Stimulated activated CD4-positive, alpha-beta T cell treated with anti-CD3 and anti-CD28 coated beads, Interleukin-1b, Interleukin-23, amount 100 ng/mL, for 4 hours (primary cell): ENCODE data around the gene ENOX1.
"Not testable (repeated sequence)": the region's sequence is repeated elsewhere in the genome, so short reads cannot be mapped to it uniquely, and the experiment has no call there.

Experiments
- DNase-seq, 2 donors: peaks; one replicate each; pipeline ENCODE4 v3.0.0-alpha.2; 2020; ENCODE audit warnings: low read depth in 2 of 2

ENOX1 gene

DNA sequence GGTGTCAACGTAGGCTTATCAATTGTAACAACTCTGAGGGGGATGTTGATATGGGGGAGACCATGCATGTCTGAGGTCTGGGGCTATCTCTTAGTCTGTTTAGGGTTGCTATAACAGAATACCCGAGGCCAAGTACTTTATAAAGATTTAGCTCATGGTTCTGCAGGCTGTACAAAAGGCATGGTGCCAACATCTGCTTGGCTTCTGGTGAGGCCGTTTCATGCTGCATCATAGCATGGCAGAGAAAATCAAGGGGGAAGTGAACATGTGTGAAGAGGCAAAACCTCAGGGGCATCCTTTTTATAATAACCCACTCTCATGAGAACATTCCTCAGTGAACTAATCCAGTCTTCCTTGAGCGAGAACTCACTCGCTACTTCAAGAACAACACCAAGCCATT is 353.8 kb downstream of the ENOX1 start:
- no peak for DNase-seq

DNA sequence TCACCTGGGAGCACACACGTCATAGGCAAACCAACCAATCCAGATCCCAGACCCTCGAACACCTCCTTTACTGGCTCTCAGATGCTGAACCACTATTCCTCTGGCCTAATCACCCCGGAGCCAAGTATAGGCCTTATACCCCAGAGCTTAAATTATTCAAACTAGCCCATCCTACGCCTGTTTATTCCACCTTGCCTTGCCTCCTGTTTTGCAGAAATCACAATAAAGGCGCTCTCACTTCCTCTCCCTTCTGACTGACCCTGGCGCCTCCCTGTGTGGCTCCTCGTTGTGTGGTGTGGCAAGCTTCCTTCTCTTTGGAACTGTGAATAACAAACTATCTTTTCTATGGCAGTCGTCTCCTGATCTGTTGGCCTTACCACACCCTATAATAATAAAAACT is 354.9 kb downstream of the ENOX1 start:
- no peak for DNase-seq

DNA sequence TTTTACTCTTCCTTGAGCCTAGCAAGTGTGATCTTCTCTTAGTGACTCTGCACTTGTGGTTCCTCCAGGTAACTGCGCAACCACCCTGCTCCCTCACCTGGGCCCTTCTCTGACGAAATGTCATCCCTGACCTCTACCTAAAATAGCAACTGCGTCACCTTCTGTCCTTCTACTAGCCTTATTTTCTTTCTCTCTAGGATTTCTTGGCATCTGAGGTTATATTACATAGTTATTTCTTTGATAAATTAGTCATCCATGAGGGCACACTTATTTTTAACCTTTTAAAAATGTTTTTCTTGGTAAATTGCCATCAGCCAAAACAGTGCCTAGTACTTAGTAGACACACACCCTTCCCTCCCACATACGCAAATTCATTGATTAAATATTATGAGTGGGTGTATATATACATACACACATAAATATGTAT is 355.5 kb downstream of the ENOX1 start:
- no peak for DNase-seq

DNA sequence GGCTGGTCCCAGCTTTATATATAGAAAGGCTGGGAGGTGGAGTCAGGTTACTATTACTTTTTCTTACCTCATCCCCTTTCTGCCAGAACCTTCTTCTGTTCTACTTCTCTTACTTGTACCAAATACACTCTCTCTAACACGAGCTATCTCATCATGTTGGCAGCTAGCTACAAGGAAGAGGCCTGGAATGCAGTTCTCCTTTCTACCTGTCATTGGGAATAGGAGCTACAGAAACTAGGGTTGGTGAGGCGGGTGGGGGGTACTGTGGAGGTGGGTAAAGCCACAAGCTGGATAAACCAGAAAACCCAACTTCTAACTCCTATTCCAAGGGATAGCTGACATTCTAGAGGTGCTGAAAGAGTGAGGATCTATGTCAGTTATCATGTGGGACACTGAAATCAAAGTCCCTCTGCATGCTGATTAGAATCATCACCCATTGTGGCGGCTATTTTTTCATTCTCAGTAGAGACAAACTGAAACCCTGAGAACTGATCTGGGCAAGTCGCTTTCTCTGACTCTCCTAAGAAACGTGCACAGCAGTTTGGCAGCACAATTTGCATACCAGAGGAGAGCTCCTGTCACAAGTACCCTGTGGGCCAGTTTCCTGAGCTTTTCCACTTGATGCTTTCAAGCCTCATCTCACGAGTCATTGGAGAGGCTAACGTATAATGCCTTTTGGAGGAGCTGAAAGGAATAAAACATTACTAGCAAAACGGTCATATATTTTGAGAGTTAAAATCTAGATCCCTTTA is 358.1 kb downstream of the ENOX1 start:
- no peak for DNase-seq

DNA sequence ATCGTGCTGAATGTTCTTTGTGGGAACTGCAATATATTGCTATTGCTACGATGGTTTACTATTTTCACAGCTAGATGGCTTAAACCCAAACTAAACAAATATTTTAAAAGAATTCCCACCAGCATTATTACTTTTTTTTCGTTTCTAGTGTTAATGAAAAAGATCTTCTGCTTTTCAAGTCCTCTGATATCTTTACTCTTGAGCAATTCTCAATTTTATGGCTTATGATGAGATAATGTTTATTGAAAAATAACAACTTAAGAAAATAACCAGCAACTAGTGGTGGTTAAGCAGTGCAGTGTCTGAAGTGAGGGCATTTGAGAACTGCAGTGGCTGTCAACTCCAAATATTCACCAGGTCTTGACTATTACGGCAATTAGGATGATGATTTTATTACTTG is 360.4 kb downstream of the ENOX1 start:
- DNase-seq: no peak

DNA sequence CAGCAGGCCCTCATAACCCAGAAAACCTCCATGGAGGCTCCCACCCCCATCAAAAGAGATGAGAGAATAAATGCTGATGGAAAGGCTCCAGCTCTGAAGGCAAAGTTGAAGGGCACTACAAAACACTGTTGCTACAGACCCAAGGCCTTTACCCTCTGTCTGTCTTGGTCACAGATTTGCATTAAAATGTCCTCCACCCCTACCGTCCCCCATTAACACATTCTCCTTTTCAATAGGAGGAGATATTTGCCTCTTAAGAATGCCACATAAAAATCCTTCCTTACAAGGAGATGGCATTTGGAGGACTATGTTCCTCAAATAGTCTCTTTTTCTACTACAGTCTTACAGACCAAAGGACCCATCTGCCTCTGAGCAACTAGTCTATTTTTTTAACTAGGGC is 361.5 kb downstream of the ENOX1 start:
- no peak for DNase-seq

DNA sequence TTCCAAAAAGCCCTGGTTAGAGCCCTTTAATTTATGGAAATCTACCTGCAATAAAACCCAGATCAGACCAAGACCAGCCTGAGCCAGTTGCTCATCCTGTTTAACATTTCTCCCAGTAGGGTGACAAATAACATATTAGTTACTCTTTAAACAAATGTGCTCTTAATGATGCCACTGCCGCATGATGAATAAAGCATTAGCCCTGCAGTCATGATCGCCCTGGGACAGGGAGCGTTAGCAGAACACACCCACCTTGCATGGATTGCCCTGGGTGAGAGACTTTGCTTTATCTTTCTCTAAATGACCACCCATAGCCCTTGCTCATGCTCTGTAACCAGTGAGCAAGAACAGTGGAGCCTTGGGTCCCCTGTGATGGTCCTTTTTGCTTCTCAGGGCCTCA is 362.4 kb downstream of the ENOX1 start:
- DNase-seq: no peak

DNA sequence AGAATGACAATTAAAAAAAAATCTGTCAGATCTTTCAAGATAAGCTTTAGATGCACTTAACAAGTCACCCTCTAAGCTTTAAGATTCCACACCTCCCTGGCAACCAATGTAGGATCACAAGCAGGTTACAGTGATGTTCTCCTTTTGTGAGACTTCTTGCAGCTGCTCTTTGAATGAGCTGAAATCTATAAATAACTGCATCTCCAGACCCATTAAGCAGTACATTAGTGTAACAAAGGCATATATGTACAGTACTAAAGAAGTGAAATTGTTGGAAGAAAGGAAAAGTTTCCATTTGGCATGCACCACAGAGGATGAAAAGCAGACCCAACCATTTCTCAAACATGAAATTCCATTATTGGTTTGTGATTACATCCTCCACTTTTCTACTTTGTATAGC is 364.7 kb downstream of the ENOX1 start:
- DNase-seq: no peak

DNA sequence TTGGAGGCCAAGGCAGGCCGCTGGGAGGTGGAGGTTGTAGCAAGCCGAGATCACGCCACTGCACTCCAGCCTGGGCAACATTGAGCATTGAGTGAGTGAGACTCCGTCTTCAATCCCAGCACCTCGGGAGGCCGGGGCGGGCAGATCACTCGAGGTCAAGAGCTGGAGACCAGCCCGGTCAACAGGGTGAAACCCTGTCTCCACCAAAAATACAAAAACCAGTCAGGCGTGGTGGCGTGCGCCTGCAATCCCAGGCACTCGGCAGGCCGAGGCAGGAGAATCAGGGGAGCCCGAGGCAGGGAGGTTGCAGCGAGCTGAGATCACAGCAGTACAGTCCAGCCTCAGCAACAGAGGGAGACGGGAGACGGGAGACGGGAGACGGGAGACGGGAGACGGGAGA is 369.9 kb downstream of the ENOX1 start:
- not testable (repeated sequence) for DNase-seq

DNA sequence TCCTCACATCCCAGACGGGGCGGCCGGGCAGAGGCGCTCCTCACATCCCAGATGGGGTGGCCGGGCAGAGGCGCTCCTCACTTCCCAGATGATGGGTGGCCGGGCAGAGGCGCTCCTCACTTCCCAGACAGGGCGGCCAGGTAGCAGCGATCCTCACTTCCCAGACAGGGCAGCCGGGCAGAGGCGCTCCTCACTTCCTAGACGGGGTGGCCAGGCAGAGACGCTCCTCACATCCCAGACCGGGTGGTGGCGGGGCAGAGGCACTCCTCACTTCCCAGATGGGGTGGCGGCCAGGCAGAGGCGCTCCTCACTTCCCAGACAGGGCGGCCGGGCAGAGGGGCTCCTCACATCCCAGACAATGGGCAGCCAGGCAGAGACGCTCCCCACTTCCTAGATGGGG is 370.4 kb downstream of the ENOX1 start:
- not testable (repeated sequence) for DNase-seq

DNA sequence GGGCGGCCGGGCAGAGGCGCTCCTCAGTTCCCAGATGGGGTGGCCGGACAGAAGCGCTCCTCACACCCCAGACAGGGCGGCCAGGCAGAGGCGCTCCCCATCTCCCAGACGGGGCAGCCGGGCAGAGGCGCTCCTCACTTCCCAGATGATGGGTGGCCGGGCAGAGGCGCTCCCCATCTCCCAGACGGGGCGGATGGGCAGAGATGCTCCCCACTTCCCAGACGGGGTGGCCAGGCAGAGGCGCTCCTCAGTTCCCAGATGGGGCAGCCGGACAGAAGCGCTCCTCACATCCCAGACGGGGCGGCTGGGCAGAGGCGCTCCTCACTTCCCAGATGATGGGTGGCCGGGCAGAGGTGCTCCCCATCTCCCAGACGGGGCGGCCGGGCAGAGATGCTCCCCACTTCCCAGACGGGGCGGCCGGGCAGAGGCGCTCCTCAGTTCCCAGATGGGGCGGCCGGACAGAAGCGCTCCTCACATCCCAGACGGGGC is 370.8 kb downstream of the ENOX1 start:
- not testable (repeated sequence) for DNase-seq

DNA sequence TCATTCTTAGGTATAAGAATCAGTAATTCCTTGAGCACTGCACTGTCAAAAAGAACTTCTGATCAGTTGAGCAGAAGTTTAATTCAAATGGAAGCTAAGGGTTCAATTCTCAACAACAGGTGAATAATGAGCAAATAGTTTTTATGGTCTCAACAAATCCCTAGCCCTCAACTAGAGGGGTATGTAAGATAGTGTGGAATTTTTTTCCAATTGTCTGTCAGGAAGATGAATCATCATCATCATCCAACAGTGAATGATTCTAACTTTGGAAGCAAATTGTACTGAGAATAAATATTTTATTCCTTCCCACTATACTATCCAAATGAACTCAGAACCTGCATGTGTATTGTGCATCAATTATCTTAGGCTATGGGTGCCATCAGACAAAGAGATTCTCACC is 372.7 kb downstream of the ENOX1 start:
- DNase-seq: no peak

DNA sequence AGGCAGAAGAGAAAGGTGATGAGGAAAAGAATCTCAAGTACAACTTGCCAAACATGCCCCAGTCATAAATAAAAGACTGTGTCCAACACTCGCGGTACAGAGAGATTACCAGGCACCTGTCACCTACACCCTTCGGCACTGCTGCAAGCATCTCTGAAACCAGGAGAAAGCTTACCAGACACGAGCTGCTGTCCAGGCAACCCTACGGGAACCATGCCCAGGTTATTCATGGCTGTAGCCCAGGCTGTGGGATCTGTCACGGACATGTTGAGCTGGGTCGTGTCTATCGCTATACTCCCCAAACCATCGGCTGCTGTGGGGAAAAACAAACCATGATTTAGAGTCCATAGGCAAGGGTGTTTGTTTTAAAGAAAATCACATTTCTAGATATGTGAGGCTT is 375.0 kb downstream of the ENOX1 start:
- no peak for DNase-seq

DNA sequence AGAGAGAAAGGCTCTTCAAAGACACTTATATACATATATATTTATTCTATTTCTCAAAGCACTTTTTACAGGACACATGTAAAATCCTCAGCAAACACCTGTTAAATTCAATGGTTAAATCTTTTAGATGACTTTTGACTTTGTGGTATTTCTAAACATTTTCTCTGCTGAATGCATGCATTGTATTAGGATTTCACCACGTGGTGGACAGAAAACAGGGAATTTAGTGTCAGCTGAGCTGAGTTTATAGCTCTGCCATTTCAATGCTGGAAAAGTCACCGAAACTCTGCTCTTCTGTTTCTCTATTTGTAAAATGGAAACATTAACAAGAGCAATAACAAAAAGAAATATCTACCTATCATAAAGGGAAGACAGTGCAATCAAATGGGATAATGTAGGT is 375.6 kb downstream of the ENOX1 start:
- no peak for DNase-seq

DNA sequence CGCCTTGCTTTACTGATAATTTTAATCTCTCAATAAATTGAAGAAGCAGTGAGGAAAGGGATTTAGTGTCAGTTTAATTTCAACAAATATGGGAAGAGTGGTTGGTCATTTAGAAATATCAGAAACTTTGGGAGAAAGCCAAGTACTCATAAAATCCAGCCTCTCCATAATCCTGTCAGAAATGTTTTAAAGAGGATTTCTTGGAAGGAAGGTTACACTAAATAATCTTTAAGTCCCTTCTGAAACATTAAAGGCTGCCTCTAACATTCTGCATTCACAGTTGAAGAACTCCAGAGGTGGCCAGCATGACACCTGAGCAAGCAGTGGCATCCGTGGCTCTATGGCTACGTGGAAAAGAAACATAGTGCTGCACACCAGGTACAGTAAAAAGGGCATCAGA is 378.5 kb downstream of the ENOX1 start:
- no peak for DNase-seq

DNA sequence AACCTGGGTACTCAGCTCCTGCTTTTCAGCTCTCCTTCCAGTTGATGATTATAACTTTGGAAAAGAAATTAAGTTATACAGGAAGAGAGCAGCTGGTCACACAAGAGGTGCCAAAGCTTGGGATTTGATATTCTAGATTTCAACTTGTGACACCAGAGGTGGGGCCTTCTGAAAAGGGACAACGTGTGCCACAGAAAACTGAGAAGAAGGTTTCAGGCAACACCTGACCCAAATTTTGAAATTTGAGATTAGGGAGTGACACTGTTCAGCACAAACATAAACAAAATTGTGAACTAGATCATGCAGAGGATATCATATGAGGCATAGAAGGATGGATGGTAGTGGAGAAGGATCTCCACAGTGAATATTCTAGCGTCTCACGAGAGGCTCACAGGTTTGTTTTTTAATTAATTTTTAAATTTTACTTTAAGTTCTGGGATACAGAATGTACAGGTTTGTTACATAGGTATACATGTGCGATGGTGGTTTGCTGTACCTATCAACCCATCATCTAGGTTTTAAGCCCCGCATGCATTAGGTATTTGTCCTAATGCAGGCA is 379.7 kb downstream of the ENOX1 start:
- no peak for DNase-seq

DNA sequence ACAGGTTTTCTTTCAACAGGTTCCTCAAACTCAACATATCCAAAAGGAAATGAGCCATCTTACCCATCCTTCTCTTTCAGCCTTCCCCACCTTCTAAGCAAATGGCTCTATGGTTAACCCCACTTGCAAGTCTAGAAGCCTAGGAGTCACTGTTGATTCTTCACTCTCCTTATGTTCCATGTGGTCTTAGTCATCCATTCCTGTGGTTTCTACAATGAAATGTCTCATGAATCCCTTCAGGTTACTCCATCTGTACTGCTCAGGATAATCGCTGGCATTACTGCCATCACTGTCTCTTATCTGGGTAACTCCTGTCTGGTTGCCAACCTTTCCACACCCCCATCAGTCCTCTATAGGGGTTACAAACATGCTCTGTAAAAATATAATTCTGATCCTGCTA is 381.3 kb downstream of the ENOX1 start:
- DNase-seq: no peak

DNA sequence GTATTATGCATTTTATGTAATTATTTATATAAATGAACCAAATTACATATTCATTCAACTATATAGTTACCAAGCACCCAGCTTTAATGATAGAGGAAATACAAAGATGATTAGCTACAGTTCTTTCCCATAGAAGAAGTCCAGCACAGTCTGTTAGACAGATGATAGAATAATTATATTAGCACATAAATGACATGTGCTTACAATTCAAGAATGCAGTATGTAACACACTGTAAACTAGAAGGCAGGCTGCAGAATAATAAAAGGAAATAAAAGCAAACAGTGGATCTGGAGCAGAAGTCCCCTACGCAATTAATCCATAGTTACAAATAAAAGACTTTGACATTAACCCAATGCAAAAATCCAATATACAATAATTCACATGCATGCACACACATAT is 384.4 kb downstream of the ENOX1 start:
- no peak for DNase-seq

DNA sequence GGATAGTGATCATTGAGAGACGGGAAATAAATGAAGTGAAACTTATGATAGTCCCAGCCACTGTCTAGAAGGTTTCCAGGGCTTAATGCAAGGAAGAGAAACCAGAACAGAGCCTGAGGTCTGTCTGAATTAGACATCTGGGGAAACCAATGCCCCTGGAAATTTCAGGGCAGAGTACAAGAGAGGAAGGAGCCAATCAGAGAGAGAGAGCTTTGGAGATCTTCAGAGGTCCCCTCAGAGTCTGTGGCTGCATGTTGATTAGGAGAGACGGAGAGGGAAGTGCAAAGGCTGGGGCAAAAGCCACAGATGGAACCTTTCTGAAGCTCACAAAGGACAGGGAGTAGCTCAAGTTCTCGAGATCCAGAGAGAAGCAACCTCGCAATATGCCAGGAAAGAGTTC is 385.4 kb downstream of the ENOX1 start:
- no peak for DNase-seq

DNA sequence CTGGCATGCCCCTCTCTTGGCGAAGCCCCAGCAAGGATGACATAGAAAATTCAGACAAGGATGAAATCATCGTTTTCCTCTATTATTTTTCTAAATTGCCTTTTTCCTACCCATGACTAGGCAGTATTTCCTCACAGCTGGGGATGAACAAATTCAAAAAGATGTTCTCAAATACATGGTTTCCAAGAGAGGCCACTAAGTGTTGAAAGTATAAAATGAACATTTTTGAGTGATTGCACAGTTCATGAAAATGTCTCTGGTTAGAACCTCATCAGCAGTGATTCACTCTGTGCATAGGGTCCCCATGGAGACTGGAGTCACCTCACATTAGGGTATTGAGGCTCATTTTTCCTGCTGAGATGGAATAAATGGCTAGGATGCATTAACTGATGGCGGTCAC is 389.7 kb downstream of the ENOX1 start:
- no peak for DNase-seq

DNA sequence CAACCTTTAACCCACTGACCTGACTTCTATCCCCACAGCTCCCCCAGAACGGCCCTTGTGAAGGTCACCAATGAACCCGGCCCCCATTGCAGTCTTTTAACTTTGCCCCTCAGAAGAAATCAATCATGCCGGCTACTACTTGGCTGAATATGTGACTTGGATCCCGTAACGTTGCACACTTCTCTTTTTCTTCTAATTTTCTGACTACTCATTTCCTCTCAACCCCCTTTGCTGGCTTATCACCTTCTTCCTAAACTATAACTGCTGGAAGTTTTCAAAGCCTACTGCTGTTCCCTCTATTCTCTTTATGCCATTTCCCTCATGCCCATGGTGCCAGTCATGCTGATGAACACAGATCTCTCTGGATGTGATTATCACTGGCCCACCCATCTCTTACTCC is 395.7 kb downstream of the ENOX1 start:
- no peak for DNase-seq

DNA sequence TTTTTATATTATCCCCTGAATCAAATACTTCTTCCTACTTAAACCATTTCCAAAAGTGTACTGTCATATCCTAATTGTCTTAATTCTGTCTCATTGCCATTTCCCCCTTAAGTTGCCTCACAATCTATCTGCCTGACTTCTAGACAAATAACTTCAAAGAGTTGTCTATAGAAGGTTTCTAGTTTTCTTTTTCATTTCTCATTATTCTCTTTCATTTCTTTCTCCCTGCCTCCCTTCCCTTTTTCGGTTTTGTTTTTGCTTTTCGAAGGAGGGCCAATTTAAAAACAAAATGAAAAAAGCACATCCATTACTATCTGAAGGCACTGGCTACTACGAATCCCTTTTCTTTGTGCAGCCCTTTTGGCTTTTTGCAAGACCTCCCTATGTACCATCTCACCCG is 396.2 kb downstream of the ENOX1 start:
- DNase-seq: no peak

DNA sequence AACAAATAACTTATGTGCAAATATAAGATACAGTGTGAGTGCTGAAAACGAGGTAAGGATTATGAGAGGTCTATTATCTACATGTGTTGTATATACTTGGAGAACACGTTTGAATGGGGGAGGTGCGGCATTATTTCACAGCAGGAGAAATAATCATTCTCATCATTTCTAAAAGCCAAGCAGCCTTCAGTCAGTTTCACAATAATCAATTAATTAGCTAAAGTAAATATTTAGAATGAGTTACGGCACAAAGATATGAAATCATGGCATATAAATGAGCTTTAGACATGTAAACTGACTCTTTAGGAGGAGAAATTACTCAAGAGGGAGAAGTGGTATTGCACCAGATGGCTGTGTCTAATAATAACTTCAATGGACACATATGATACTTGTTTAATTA is 396.8 kb downstream of the ENOX1 start:
- DNase-seq: no peak

DNA sequence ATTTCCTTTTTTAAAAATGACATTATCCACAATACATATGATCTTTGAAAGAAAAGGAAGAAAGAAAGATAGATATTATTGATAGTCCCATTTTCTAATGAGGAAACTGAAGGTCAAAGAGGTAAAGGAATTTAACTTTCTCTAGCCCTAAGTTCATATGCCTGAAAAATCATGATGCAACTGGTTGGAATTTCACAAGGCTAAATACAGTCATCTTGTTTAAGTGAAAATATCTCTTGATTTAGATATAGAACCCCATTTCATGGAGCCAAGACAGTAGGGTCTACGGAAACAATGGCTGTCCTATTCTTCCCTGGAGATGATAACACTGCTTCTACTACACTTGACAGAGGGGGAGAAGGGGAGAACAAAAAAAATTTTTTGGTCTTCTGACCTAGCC is 397.2 kb downstream of the ENOX1 start:
- DNase-seq: no peak
